MCF 10A (cell line): ENCODE measurements around the gene GABPA. TPM values are rescaled to one million over a fixed set of nuclear protein-coding genes. Genes with fewer than 3 reads are reported as not detected.

ENCODE experiments used
- BruUV-seq: library from RNA; stranded (reverse); fragments of 400-500 nt; replicated peaks from 2 replicates; lab custom pipeline; 2021; lab: Mats Ljungman, UMichigan
- CTCF ChIA-PET: fragments of 300-600 bp; sonication (Branson Sonifier 250); formaldehyde crosslinking; extraction: SDS; loops from one replicate; lab custom pipeline; 2021; ENCODE audit warnings: antibody characterized with exemption, inconsistent platforms; lab: Yijun Ruan, JAX
- POLR2A ChIA-PET: fragments of 300-600, 350-650 bp; sonication (Branson Sonifier 250); formaldehyde crosslinking; extraction: SDS; loops from one replicate; lab custom pipeline; 2020; ENCODE audit warnings: antibody characterized with exemption, inconsistent platforms; lab: Yijun Ruan, JAX
- DNase-seq: peaks from one replicate; pipeline ENCODE4 v3.0.0-alpha.2; 2018; ENCODE audit not compliant: unreplicated experiment
- H3K27ac Mint-ChIP-seq: one replicate; pipeline ENCODE4 v1.8.0; 2022; ENCODE audit warnings: mild to moderate bottlenecking, low read depth, mixed read lengths; ENCODE audit not compliant: unreplicated experiment
- H3K27me3 Mint-ChIP-seq: one replicate; pipeline ENCODE4 v1.8.0; 2022; ENCODE audit warnings: mixed read lengths; ENCODE audit not compliant: insufficient read depth, unreplicated experiment
- H3K36me3 Mint-ChIP-seq: one replicate; pipeline ENCODE4 v1.8.0; 2022; ENCODE audit warnings: mild to moderate bottlenecking, moderate library complexity, mixed read lengths; ENCODE audit not compliant: insufficient read depth, unreplicated experiment
- H3K4me1 Mint-ChIP-seq: one replicate; pipeline ENCODE4 v1.8.0; 2022; ENCODE audit warnings: mixed read lengths; ENCODE audit not compliant: insufficient read depth, unreplicated experiment
- H3K4me3 Mint-ChIP-seq: one replicate; pipeline ENCODE4 v1.8.0; 2022; ENCODE audit warnings: mild to moderate bottlenecking, moderate library complexity, mixed read lengths; ENCODE audit not compliant: unreplicated experiment
- H3K9me3 Mint-ChIP-seq: one replicate; pipeline ENCODE4 v1.8.0; 2022; ENCODE audit warnings: mixed read lengths; ENCODE audit not compliant: unreplicated experiment
- intact Hi-C: fragments of 100-400 bp; cut with micrococcal nuclease; formaldehyde crosslinking; loops from 2 replicates; pipeline ENCODE4 v1.14.1; 2022
- total RNA-seq: library from RNA; stranded (reverse); gene quantifications from 2 replicates; pipeline ENCODE4 v1.2.3, GENCODE V29; 2022
- TF ChIP-seq, protein P1 (sequence below): fragments of 200-600 bp; IDR thresholded peaks from one replicate; pipeline ENCODE4 v1.8.0; 2022; ENCODE audit warnings: antibody characterized with exemption, mild to moderate bottlenecking; ENCODE audit not compliant: unreplicated experiment

Gene GABPA
- total RNA-seq, 1 experiment from 2014 or later: 16.3 TPM

DNA sequence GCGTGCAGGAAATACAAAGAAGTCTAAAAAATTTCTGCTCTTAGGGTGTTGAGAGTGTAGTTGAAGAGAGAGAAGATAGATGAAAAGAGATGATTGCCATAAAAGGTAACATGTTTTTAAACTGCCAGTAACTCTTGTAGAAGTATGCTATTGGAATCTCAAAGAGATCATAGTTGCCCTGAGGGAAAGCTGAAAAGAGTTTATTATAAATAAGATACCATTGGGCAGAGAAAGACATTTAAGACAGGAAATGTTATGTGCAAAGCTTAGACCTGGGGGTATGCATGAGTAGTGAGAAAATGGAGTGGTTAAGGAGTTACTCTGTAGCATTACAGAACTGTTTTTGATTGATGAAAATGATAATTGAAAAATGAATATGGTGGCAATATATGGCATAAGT is 17.6 kb downstream of the GABPA start:
- H3K27me3 Mint-ChIP-seq: no peaks in the 10 kb centered on the region
- no TSS peak for BruUV-seq
- no peaks in the 10 kb centered on the region for H3K9me3 Mint-ChIP-seq
- H3K4me3 Mint-ChIP-seq: no peak overlapping the region
- POLR2A ChIA-PET: interaction anchor here (0.6 kb wide), 1 partner anchor 128 kb away, joined by 3 read pairs; no protein-coding TSS in a partner anchor
- peaks cover 6% of the 10 kb centered on the region for H3K4me1 Mint-ChIP-seq
- DNase-seq: no peak
- no peak overlapping the region for H3K27ac Mint-ChIP-seq
- CTCF ChIA-PET: interaction anchor here (0.6 to 1.1 kb wide), 3 partner anchors 10 to 965 kb away, joined by 3 read pairs; no protein-coding TSS in a partner anchor
- peaks cover 43% of the 10 kb centered on the region for H3K36me3 Mint-ChIP-seq
- TF ChIP-seq, protein P1, sequence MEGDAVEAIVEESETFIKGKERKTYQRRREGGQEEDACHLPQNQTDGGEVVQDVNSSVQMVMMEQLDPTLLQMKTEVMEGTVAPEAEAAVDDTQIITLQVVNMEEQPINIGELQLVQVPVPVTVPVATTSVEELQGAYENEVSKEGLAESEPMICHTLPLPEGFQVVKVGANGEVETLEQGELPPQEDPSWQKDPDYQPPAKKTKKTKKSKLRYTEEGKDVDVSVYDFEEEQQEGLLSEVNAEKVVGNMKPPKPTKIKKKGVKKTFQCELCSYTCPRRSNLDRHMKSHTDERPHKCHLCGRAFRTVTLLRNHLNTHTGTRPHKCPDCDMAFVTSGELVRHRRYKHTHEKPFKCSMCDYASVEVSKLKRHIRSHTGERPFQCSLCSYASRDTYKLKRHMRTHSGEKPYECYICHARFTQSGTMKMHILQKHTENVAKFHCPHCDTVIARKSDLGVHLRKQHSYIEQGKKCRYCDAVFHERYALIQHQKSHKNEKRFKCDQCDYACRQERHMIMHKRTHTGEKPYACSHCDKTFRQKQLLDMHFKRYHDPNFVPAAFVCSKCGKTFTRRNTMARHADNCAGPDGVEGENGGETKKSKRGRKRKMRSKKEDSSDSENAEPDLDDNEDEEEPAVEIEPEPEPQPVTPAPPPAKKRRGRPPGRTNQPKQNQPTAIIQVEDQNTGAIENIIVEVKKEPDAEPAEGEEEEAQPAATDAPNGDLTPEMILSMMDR: no peak
- intact Hi-C loops: no loop called here

DNA sequence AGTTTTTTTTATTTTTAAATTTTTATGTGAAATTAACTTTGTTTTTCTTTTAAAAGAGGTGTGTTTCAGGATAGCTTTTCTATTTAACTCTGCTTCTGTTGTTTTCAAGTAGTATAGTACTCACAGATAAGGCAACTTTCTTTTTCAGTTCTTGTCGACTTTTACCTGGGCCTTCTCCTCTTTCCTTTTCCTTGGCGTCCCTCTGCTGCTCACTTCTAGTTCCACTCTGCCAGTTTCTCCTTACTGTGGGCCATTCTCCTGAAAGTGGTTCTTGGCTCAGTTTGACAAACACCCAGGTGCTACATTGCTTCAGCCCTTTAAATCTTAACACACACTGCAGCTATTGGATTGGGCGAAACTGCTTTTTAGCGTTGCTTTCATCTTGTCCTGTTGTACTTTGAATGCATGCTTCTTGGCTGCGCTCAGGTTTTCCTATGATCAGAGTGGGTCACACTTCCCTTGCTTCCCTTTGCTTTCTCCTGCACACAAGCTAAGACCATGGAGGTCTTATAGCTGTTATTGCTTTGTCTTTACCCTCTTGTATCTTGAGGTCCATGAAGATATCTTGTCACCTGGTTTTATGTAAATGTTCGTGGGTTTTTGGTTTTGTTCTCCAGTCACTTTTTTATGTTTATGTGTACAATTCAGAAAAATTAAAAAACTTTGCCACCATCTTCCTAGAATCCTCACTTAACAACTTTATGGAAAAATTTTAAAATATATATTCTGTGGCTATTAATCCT is 21.6 kb downstream of the GABPA start:
- Mint-ChIP-seq H3K4me1 (peaks cover 12% of the 10 kb centered on the region), H3K27ac (peak overlapping the region; percentile 59), H3K36me3 (peaks cover 65% of the 10 kb centered on the region), H3K27me3 (no peaks in the 10 kb centered on the region), H3K4me3 (no peak overlapping the region), H3K9me3 (no peaks in the 10 kb centered on the region)
- CTCF ChIA-PET: no interaction called here
- BruUV-seq: no TSS peak
- intact Hi-C loops: no loop called here
- TF ChIP-seq, protein P1: no peak
- POLR2A ChIA-PET: interaction anchor here (1.1 kb wide), 1 partner anchor 22 kb away, joined by 3 read pairs; the partner anchor contains the start of genes ATP5PF and GABPA
- no peak for DNase-seq

DNA sequence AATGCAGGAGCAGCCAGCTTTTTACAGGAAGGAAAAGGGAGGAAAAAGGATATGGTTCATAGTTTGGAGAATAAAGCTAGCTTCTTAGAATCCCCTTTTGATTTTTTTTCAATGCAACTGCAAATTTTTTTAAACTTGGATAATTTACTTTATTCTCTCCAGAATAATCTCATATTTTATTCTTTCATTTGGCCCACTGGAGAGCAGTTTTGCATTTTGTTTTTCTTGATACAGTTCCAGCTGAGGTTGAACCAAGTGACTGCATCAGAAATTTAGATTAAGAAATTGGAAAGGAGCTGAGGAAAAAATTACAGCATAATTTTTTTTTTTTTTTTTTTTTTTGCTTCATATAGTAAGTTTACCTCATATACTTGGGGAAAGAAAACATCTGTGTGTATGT is 22.8 kb downstream of the GABPA start:
- Mint-ChIP-seq H3K27ac (no peak overlapping the region), H3K27me3 (no peaks in the 10 kb centered on the region), H3K9me3 (no peaks in the 10 kb centered on the region), H3K4me1 (peaks cover 12% of the 10 kb centered on the region), H3K36me3 (peaks cover 62% of the 10 kb centered on the region), H3K4me3 (no peak overlapping the region)
- no TSS peak for BruUV-seq
- DNase-seq: no peak
- TF ChIP-seq, protein P1: no peak
- intact Hi-C loops: no loop called here
- ChIA-PET POLR2A (no interaction called here), CTCF (interaction anchor here (0.6 kb wide), 2 partner anchors 8 to 69 kb away, joined by 3 read pairs; no protein-coding TSS in a partner anchor)

DNA sequence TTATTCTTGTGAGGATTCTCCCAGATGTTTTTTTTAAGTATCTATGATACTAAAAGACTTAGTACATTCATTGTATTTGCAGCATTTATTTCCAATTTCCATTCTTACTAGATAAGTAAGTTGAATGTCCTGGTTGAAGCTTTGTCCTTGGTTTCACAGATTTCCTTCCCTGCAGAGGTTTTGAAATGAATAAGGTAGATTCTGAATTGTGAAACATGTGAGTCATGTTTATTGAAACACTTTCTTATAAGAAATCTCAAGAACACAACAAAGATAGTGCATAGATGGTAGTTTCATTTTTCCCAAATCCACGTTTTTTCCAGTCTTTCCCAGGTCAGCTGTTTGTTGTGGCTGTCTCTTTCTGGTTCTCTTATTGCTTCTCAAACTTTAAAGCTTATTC is 24.8 kb downstream of the GABPA start:
- peaks cover 12% of the 10 kb centered on the region for H3K4me1 Mint-ChIP-seq
- H3K27me3 Mint-ChIP-seq: no peaks in the 10 kb centered on the region
- no peaks in the 10 kb centered on the region for H3K9me3 Mint-ChIP-seq
- peaks cover 60% of the 10 kb centered on the region for H3K36me3 Mint-ChIP-seq
- peak overlapping the region; percentile 53 for H3K27ac Mint-ChIP-seq
- TF ChIP-seq, protein P1: no peak
- no TSS peak for BruUV-seq
- CTCF ChIA-PET: interaction anchor here (0.6 to 1.0 kb wide), 4 partner anchors 44 to 122 kb away, joined by 3 read pairs; no protein-coding TSS in a partner anchor
- intact Hi-C loops: no loop called here
- no peak overlapping the region for H3K4me3 Mint-ChIP-seq
- DNase-seq: peak; percentile 30
- POLR2A ChIA-PET: interaction anchor here (1.2 to 1.3 kb wide), 2 partner anchors 23 to 25 kb away, joined by 3 to 6 read pairs; partner anchors contain the start of genes ATP5PF and GABPA
